SU-DHL-6 (cell line): Measurements from ENCODE around the gene SLC7A5.
"Not testable (repeated sequence)": the region's sequence is repeated elsewhere in the genome, so short reads cannot be mapped to it uniquely, and the experiment has no call there.

Experiments
- H2AFZ ChIP-seq: fragments of 200-600 bp; sonication (generic); 2 replicates; pipeline ENCODE4 v1.6.1; 2014; ENCODE audit warnings: low read depth, mild to moderate bottlenecking, moderate library complexity, mixed read lengths, antibody characterized with exemption, low read length; ENCODE audit not compliant: severe bottlenecking
- H3F3A ChIP-seq: fragments of 200-600 bp; shearing (Covaris generic); 2 replicates; pipeline ENCODE4 v1.6.0; 2016; ENCODE audit warnings: antibody characterized with exemption, mild to moderate bottlenecking; ENCODE audit not compliant: insufficient read depth
- H3K27ac ChIP-seq: fragments of 200-600 bp; sonication (generic); 2 replicates; pipeline ENCODE4 v1.5.1; 2016; ENCODE audit warnings: low read depth, mild to moderate bottlenecking, low read length, moderate library complexity, mixed read lengths
- H3K27me3 ChIP-seq: fragments of 200-600 bp; sonication (generic), shearing (Covaris generic); 2 replicates; pipeline ENCODE4 v1.6.0; 2014; ENCODE audit warnings: mild to moderate bottlenecking, low read length
- H3K36me3 ChIP-seq: fragments of 200-600 bp; sonication (generic); 2 replicates; pipeline ENCODE4 v1.6.1; 2014; ENCODE audit warnings: mild to moderate bottlenecking, low read length, mixed read lengths
- H3K4me2 ChIP-seq: fragments of 300-600, 200-600 bp; shearing (Covaris generic), sonication (generic); 2 replicates; pipeline ENCODE4 v1.6.0; 2014; ENCODE audit warnings: low read length, low read depth, mild to moderate bottlenecking; ENCODE audit not compliant: poor library complexity, severe bottlenecking
- H3K4me3 ChIP-seq: fragments of 200-600 bp; sonication (generic); 2 replicates; pipeline ENCODE4 v1.5.1; 2014; ENCODE audit warnings: antibody characterized with exemption, low read length, mild to moderate bottlenecking, mixed read lengths; ENCODE audit not compliant: insufficient read depth, poor library complexity, severe bottlenecking
- H3K79me2 ChIP-seq: fragments of 200-600 bp; sonication (generic); 2 replicates; pipeline ENCODE4 v1.6.1; 2014; ENCODE audit warnings: mild to moderate bottlenecking, low read length, moderate library complexity; ENCODE audit not compliant: insufficient read depth
- H3K9ac ChIP-seq: fragments of 200-600 bp; sonication (generic); 2 replicates; pipeline ENCODE4 v1.7.0; 2014; ENCODE audit warnings: mild to moderate bottlenecking, low read length
- H3K9me2 ChIP-seq: fragments of 200-600 bp; sonication (generic); replicated peaks from 2 replicates; pipeline ENCODE4 v1.6.1; 2014; ENCODE audit warnings: low read length; ENCODE audit not compliant: insufficient read depth
- H3K9me3 ChIP-seq: fragments of 200-600 bp; sonication (generic); 2 replicates; pipeline ENCODE4 v1.6.1; 2014; ENCODE audit warnings: low read length, mixed read lengths; ENCODE audit not compliant: insufficient read depth
- H4K20me1 ChIP-seq: fragments of 200-600 bp; sonication (generic); 2 replicates; pipeline ENCODE4 v1.6.1; 2014; ENCODE audit warnings: low read depth, mild to moderate bottlenecking, antibody characterized with exemption, low read length, moderate library complexity, mixed read lengths
- EZH2phosphoT487 ChIP-seq: fragments of 200-600 bp; sonication (generic), shearing (Covaris generic); conservative IDR thresholded peaks from 2 replicates; pipeline ENCODE4 v1.6.1; 2018; ENCODE audit warnings: mild to moderate bottlenecking, antibody characterized with exemption, low read length, moderate library complexity, mixed read lengths
- TF ChIP-seq, protein P1 (sequence below): fragments of 200-600 bp; sonication (generic); IDR thresholded peaks from one replicate; pipeline ENCODE4 v1.5.1; 2017; ENCODE audit warnings: antibody characterized with exemption, mild to moderate bottlenecking, low read length, moderate library complexity; ENCODE audit not compliant: insufficient read depth, poor library complexity, severe bottlenecking

The SLC7A5 gene

DNA sequence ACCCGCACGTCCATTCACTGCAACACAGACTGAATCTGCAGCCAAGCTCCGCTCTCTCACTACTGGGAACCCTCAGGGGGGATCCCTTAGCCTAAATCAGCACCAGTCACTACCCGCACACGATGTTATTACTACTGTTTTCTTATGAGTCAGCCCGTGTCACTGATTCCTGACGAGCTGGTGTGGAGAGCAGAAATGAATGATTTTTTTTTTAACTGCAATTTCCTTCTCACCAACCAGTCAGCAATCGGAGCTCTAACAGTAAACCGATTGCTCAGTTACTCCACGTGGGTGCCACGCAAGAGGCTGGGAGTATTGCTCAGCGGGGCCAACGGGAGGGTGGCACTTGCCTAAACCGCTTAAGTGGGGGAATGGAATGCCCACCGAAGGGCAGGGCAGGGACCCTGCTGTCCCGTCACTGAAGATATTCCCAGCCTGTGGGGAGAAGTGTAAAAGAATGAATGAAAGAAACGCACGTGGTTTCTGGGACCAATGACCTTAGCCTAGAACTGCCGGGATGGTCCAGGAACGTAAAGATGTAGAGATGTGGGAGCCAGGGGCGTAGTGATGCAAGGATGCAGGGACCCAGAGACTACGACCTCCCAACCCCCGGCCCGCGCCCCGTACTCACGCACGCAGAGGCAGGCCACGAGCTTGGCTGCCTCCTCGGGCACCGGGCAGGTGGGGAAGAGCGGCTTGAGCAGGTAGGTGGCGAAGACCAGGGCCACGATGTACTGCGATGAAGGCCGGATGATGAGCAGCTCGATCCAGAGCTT is 865 bp downstream of the SLC7A5 start:
- not testable (repeated sequence) for H4K20me1 ChIP-seq, H3K27me3 ChIP-seq, H3K9me2 ChIP-seq, H2AFZ ChIP-seq, H3K36me3 ChIP-seq, H3K9me3 ChIP-seq
- Histone ChIP-seq H3K27ac (peak overlapping the region; percentile 80), H3K4me2 (peak overlapping the region; percentile 85), H3K79me2 (peaks cover 56% of the 10 kb centered on the region), H3F3A (peaks cover 10% of the 10 kb centered on the region; the same call in 1 of the 2 replicates), H3K9ac (peak overlapping the region; percentile 70), H3K4me3 (peak overlapping the region; percentile 92)

DNA sequence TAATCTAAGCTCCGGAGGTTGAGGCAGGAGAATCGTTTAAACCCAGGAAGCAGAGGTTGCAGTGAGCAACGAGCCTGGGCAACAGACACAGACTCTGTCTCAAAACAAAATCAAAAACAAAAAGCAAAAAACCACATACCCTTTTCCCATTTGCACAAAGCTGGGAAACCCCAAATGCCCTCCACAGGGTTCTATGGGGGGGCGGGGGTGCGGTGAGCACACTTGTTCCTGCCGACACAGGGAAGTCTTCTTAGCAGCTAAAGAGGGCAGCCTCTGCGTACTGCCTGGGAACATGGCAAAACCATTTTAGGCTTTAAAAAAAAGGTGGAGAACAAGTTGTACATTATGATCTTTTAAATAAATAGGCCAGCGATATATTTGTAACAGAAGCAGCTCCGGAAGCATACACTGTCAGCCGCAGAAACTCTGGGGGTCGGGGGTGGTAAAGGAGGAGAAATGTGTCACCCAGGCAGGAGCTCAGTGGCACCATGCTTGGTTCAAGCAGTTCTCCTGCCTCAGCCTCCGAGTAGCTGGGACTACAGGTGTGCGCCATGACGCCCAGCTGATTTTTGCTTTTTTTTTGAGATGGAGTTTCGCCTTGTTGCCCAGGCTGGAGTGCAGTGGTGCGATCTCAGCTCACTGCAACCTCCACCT is 3.3 kb downstream of the SLC7A5 start:
- not testable (repeated sequence) for H3K9me2 ChIP-seq, H2AFZ ChIP-seq, H3K9me3 ChIP-seq, H4K20me1 ChIP-seq, H3F3A ChIP-seq, H3K36me3 ChIP-seq, H3K27me3 ChIP-seq
- Histone ChIP-seq H3K9ac (peak overlapping the region; percentile 70), H3K4me3 (peak overlapping the region; percentile 46), H3K27ac (peak overlapping the region; percentile 68), H3K4me2 (peak overlapping the region; percentile 85), H3K79me2 (peaks cover 80% of the 10 kb centered on the region)

DNA sequence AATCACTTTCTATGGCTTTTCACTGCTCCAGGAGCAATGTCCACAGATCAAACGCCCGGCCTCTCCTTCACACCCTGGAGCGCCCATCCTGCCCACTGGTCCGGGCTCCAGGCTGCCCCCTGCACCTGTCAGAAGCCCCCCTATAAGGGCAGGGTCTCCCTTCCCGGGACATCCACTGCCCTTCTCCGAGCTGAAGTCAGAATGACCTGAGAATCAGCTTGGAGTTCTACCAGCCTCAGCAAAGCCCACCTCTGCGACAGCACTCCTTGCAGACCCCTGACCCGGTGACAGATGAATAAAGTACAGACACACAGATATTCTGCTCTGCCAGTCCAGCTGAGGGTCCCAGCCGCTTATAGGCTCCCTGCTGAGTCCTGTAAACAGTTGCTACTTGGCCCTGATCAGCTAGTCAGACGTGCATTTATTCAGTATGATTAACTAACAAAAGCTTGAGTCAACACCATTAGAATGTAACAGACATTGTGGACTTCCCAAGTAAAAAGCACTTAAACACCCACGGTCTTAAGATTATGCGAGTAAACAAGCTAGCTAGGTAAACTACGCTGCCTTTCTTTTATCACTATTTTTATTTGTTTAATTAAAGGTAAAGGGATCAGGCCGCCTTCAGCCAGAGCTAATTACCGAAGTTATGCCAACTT is 4.8 kb downstream of the SLC7A5 start:
- H3K27me3 ChIP-seq: no peaks in the 10 kb centered on the region
- no peak overlapping the region for H2AFZ ChIP-seq
- TF ChIP-seq EZH2phosphoT487: no peak
- TF ChIP-seq, protein P1, sequence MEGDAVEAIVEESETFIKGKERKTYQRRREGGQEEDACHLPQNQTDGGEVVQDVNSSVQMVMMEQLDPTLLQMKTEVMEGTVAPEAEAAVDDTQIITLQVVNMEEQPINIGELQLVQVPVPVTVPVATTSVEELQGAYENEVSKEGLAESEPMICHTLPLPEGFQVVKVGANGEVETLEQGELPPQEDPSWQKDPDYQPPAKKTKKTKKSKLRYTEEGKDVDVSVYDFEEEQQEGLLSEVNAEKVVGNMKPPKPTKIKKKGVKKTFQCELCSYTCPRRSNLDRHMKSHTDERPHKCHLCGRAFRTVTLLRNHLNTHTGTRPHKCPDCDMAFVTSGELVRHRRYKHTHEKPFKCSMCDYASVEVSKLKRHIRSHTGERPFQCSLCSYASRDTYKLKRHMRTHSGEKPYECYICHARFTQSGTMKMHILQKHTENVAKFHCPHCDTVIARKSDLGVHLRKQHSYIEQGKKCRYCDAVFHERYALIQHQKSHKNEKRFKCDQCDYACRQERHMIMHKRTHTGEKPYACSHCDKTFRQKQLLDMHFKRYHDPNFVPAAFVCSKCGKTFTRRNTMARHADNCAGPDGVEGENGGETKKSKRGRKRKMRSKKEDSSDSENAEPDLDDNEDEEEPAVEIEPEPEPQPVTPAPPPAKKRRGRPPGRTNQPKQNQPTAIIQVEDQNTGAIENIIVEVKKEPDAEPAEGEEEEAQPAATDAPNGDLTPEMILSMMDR: no peak
- H3F3A ChIP-seq: peaks cover 7% of the 10 kb centered on the region; the same call in 1 of the 2 replicates
- no peaks in the 10 kb centered on the region; the same call in 1 of the 2 replicates for H4K20me1 ChIP-seq
- H3K79me2 ChIP-seq: peaks cover 95% of the 10 kb centered on the region
- peaks cover 9% of the 10 kb centered on the region for H3K36me3 ChIP-seq
- no peaks in the 10 kb centered on the region for H3K9me2 ChIP-seq
- H3K9ac ChIP-seq: no peak overlapping the region
- no peaks in the 10 kb centered on the region for H3K9me3 ChIP-seq
- peak overlapping the region; percentile 85 for H3K4me2 ChIP-seq
- H3K4me3 ChIP-seq: no peak overlapping the region
- H3K27ac ChIP-seq: peak overlapping the region; percentile 2; the same call in 1 of the 2 replicates

DNA sequence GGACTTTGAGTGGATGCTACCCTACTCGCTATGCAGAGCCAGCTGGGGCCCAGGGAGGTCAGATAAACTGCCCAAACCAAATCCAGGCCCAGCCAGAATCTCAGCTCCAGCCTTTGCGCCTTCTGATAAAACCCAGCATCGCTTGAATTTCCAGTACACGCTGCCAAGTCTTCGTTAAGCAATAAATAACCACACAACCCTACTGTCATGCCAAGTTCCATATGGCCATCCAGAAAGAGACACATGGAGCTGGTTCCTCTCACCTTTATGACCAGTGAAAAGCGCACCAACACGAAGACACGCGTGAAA is 6.0 kb downstream of the SLC7A5 start:
- H3K9ac ChIP-seq, H3K9me3 ChIP-seq, H3K27ac ChIP-seq, H4K20me1 ChIP-seq, H3F3A ChIP-seq, H3K4me3 ChIP-seq, H3K9me2 ChIP-seq, H3K36me3 ChIP-seq, H2AFZ ChIP-seq, H3K27me3 ChIP-seq: not testable (repeated sequence)
- peak overlapping the region; percentile 31 for H3K4me2 ChIP-seq
- H3K79me2 ChIP-seq: peaks cover 98% of the 10 kb centered on the region

DNA sequence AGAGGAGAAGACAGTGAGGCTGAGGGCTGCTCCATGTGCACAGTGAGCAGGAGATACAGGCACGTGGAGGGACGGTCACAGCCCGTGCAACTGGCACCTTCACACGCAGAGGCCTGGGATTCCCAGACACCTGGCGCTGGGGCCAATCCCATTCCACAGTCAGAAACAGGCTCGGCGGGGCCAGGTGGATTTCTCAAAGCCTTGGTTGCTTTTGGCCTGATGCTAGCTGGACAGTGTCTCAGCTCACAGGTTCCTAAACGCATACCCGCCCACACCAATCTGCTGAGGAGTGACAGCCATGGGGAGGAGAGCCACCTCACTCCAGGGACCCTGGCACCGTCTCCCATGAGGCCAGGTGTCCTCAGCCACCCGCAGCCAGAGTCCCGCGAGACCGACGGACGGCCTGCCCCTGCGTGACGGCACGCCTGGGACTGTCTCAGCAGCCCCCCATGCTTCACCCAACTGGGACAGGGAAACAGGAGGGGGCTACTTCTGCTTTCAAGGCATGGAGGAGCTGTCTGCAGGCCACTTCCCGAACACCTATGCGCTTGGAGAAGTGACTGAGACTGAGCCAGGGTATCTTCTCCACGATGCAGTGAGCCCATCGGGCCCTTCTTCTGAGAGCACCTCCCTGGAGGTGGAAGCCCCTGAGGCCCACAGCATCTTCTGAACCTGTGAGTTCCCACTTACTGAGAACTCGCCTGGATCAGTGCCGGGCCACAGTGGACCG is 6.5 kb downstream of the SLC7A5 start:
- not testable (repeated sequence) for H3K27ac ChIP-seq, H3K9me3 ChIP-seq, H3K36me3 ChIP-seq, H4K20me1 ChIP-seq, H3K27me3 ChIP-seq, H3K9ac ChIP-seq, H2AFZ ChIP-seq, H3F3A ChIP-seq, H3K9me2 ChIP-seq, H3K4me3 ChIP-seq
- peaks cover 98% of the 10 kb centered on the region for H3K79me2 ChIP-seq
- peak overlapping the region; percentile 31 for H3K4me2 ChIP-seq

DNA sequence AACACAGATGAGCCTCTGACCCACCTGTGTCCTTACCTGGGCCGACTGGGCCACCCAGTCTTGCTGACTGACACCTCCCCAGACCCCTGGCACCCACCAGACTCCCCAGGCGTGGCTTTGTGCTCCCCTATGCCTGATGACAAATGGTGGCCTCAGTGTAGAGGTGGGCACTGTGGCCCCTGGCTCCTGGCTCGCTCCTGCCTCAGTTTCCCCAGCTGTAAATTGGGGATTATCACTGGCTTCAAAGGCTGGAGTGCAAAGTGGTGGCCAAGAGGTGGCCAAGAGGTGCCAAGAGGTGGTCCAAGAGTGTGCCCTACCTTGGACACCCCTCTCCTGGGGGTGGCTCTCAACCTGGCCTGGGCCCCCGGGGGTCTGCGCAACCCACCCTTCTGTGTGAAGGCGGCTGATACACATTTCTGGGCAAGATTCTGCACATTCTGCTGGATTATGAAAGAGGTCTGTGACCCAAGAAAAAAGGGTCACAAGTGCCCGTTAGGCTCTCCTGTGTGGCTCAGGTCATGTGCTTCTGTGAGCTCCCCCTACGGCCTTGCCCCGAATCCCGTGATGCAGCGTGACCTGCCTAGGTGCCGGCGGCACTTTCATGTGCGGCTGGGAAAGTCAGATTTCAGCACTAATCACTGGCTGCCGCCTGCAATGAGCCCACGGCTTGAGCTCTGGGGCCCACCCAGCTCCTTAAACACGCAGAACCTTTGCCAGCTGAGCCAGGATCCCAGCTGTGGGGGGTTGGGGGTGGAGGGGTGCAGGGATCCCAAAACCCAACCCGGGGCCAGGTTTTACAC is 7.8 kb downstream of the SLC7A5 start:
- peaks cover 98% of the 10 kb centered on the region for H3K79me2 ChIP-seq
- H3K9me2 ChIP-seq, H3K9ac ChIP-seq, H4K20me1 ChIP-seq, H3K4me3 ChIP-seq, H3K36me3 ChIP-seq, H2AFZ ChIP-seq, H3F3A ChIP-seq, H3K27me3 ChIP-seq, H3K4me2 ChIP-seq, H3K27ac ChIP-seq, H3K9me3 ChIP-seq: not testable (repeated sequence)
